ENCODE results near the gene ATG9B.

GRCh38 chr7:151045262-151045661 lies 21.0 kb upstream of the ATG9B start:
- TF ChIP-seq CTCF (IDR thresholded peaks at IDR 0.05) (no peak), POLR2A (IDR thresholded peaks at IDR 0.05) (no peak)
